Activated T-cell treated with anti-CD3 and anti-CD28 coated beads, Interleukin-2, amount 50 U/mL, for 72 hours (primary cell): ENCODE measurements around the gene SUPT7L. TPM values are rescaled to one million over a fixed set of nuclear protein-coding genes. Genes with fewer than 3 reads are reported as not detected.
"Not testable (repeated sequence)": the region's sequence is repeated elsewhere in the genome, so short reads cannot be mapped to it uniquely, and the experiment has no call there.

ENCODE experiments used
- ATAC-seq, 2 donors: fragments of 150-1000 bp; cut with Tn5 transposase; replicated peaks in 1 of 2; 2 replicates each; pipeline ENCODE4 v1.10.0; 2021; ENCODE audit warnings: moderate library complexity in 2 of 2, mild to moderate bottlenecking in 1 of 2
- DNase-seq, 2 donors: peaks; one replicate each; pipeline ENCODE4 v3.0.0; 2021 to 2022; ENCODE audit warnings: mixed read lengths in 1 of 2
- H3K27ac Mint-ChIP-seq: one replicate; pipeline ENCODE4 v1.8.0; 2022; ENCODE audit warnings: mild to moderate bottlenecking, moderate library complexity, mixed read lengths
- H3K27me3 Mint-ChIP-seq: one replicate; pipeline ENCODE4 v1.8.0; 2022; ENCODE audit warnings: low read depth, mixed read lengths
- H3K36me3 Mint-ChIP-seq, 2 donors: one replicate each; pipeline ENCODE4 v1.8.0; 2022; ENCODE audit warnings: mixed read lengths in 2 of 2, mild to moderate bottlenecking in 1 of 2; ENCODE audit not compliant: insufficient read depth in 2 of 2
- H3K4me1 Mint-ChIP-seq: one replicate; pipeline ENCODE4 v1.8.0; 2022; ENCODE audit warnings: low read depth, mixed read lengths
- H3K4me3 Mint-ChIP-seq, 2 donors: one replicate each; pipeline ENCODE4 v1.8.0; 2022; ENCODE audit warnings: mild to moderate bottlenecking in 2 of 2, mixed read lengths in 2 of 2, moderate library complexity in 2 of 2
- H3K9me3 Mint-ChIP-seq, 2 donors: one replicate each; pipeline ENCODE4 v1.8.0; 2022; ENCODE audit warnings: mixed read lengths in 2 of 2
- total RNA-seq, 2 donors: library from RNA; stranded (reverse); gene quantifications; one replicate each; pipeline ENCODE4 v1.2.3, GENCODE V29; 2022

SUPT7L gene
- total RNA-seq, 2 donors from 2014 or later: 45.0 to 48.9 TPM

- ATAC-seq: no peak
- no peak for DNase-seq
- Mint-ChIP-seq H3K4me1 (peaks cover 34% of the 10 kb centered on the region), H3K27me3 (no peaks in the 10 kb centered on the region), H3K9me3 (no peaks in the 10 kb centered on the region), H3K27ac (no peak overlapping the region), H3K36me3 (no peaks in the 10 kb centered on the region), H3K4me3 (peak overlapping the region in 1 of 2 donors; percentile 3)
Observed at GRCh38 chr2:27704342-27704876, 41.0 kb upstream of the SUPT7L start.

GRCh38 chr2:27703638-27704341, 40.4 kb upstream of the SUPT7L start:
- Mint-ChIP-seq H3K27me3 (no peaks in the 10 kb centered on the region), H3K27ac (no peak overlapping the region), H3K4me3 (peak overlapping the region; percentile 4 to 6), H3K4me1 (peaks cover 34% of the 10 kb centered on the region), H3K36me3 (no peaks in the 10 kb centered on the region), H3K9me3 (no peaks in the 10 kb centered on the region)
- DNase-seq (peak; percentile 83 to 90), ATAC-seq (peak; percentile 76 to 78)

GRCh38 chr2:27702302-27702701, 38.9 kb upstream of the SUPT7L start:
- Mint-ChIP-seq H3K9me3 (no peaks in the 10 kb centered on the region), H3K27me3 (no peaks in the 10 kb centered on the region), H3K36me3 (peaks cover 1 to 4% of the 10 kb centered on the region in 2 donors), H3K4me1 (peaks cover 44% of the 10 kb centered on the region), H3K4me3 (no peak overlapping the region), H3K27ac (no peak overlapping the region)
- DNase-seq (no peak), ATAC-seq (no peak)

- Mint-ChIP-seq H3K27me3 (no peaks in the 10 kb centered on the region), H3K27ac (no peak overlapping the region), H3K4me1 (peaks cover 47% of the 10 kb centered on the region), H3K4me3 (no peak overlapping the region), H3K9me3 (no peaks in the 10 kb centered on the region), H3K36me3 (peaks cover 1 to 4% of the 10 kb centered on the region in 2 donors)
- ATAC-seq (no peak), DNase-seq (no peak)
Observed at GRCh38 chr2:27701676-27702075, 38.3 kb upstream of the SUPT7L start.

- ATAC-seq: peak in 1 of 2 donors; percentile 62
- H3K27me3 Mint-ChIP-seq: no peaks in the 10 kb centered on the region
- H3K4me3 Mint-ChIP-seq: peak overlapping the region in 1 of 2 donors; percentile 47
- no peaks in the 10 kb centered on the region for H3K9me3 Mint-ChIP-seq
- H3K4me1 Mint-ChIP-seq: peaks cover 12% of the 10 kb centered on the region
- peaks cover 1 to 4% of the 10 kb centered on the region in 2 donors for H3K36me3 Mint-ChIP-seq
- H3K27ac Mint-ChIP-seq: peak overlapping the region; percentile 45
- DNase-seq: no peak
Observed at GRCh38 chr2:27697660-27698059, 34.2 kb upstream of the SUPT7L start.

GRCh38 chr2:27690052-27690451, 26.6 kb upstream of the SUPT7L start:
- DNase-seq (no peak), ATAC-seq (no peak)
- Mint-ChIP-seq H3K27me3 (no peaks in the 10 kb centered on the region), H3K36me3 (peaks cover 2 to 3% of the 10 kb centered on the region in 2 donors), H3K4me1 (peaks cover 4% of the 10 kb centered on the region), H3K9me3 (no peaks in the 10 kb centered on the region), H3K4me3 (no peak overlapping the region), H3K27ac (no peak overlapping the region)

- no peak overlapping the region for H3K4me3 Mint-ChIP-seq
Observed at GRCh38 chr2:27689424-27689823, 26.0 kb upstream of the SUPT7L start.

DNA sequence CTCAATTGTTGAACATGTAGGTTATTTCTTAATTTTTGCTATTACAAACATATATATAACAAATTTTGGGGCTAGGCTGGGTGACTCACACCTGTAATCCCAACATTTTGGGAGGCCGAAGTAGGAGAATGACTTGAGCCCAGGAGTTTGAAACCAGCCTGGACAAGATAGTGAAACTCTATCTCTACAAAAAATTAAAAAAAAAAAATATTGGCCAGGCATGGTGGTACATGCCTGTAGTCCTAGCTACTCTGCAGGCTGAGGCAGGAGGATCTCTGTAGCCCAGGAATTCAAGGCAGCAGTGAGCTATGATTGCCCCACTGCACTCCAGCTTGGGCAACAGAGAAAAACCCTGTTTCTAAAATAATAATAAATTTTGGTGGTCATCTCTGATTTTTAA, 23.8 kb upstream of the SUPT7L start:
- H3K27me3 Mint-ChIP-seq: no peaks in the 10 kb centered on the region
- peaks cover 26% of the 10 kb centered on the region for H3K4me1 Mint-ChIP-seq
- H3K36me3 Mint-ChIP-seq: peaks cover 6 to 12% of the 10 kb centered on the region in 2 donors
- no peak overlapping the region for H3K27ac Mint-ChIP-seq
- no peak for DNase-seq
- H3K4me3 Mint-ChIP-seq: no peak overlapping the region
- no peak for ATAC-seq
- no peaks in the 10 kb centered on the region for H3K9me3 Mint-ChIP-seq

More at GRCh38 chr2:27689424-27689823, 26.0 kb upstream of the SUPT7L start:
- no peak for ATAC-seq
- no peaks in the 10 kb centered on the region for H3K27me3 Mint-ChIP-seq
- no peak overlapping the region for H3K27ac Mint-ChIP-seq
- DNase-seq: no peak
- no peaks in the 10 kb centered on the region for H3K9me3 Mint-ChIP-seq
- H3K4me1 Mint-ChIP-seq: peaks cover 9% of the 10 kb centered on the region
- peaks cover 4 to 9% of the 10 kb centered on the region in 2 donors for H3K36me3 Mint-ChIP-seq

DNA sequence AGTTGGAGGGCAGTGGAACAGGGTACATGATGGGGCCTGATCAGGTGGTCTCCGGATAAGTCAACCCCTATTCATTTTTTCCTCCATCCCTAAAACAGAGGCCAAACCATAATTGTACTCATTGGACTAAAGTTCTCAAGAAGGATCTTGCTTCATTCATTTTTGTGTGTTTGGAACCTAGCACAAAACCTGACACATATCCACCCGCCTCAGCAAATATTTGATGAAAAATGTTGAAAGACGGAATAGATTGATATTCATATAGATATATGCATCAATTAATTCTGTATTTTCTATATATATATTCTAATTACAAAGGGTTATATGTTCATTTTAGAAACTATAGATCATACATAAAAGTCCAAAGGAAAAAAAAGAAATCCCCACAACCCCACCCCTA, 22.2 kb upstream of the SUPT7L start:
- ATAC-seq: no peak
- Mint-ChIP-seq H3K27ac (no peak overlapping the region), H3K36me3 (peaks cover 6 to 14% of the 10 kb centered on the region in 2 donors), H3K27me3 (no peaks in the 10 kb centered on the region), H3K4me1 (peaks cover 36% of the 10 kb centered on the region), H3K9me3 (no peaks in the 10 kb centered on the region), H3K4me3 (no peak overlapping the region)
- DNase-seq: no peak

GRCh38 chr2:27685006-27685405, 21.6 kb upstream of the SUPT7L start:
- DNase-seq, ATAC-seq, H3K27me3 Mint-ChIP-seq, H3K9me3 Mint-ChIP-seq: not testable (repeated sequence)
- peaks cover 6 to 14% of the 10 kb centered on the region in 2 donors for H3K36me3 Mint-ChIP-seq
- peaks cover 36% of the 10 kb centered on the region for H3K4me1 Mint-ChIP-seq
- H3K27ac Mint-ChIP-seq: peak overlapping the region; percentile 87
- peak overlapping the region in 1 of 2 donors; percentile 36 for H3K4me3 Mint-ChIP-seq

DNA sequence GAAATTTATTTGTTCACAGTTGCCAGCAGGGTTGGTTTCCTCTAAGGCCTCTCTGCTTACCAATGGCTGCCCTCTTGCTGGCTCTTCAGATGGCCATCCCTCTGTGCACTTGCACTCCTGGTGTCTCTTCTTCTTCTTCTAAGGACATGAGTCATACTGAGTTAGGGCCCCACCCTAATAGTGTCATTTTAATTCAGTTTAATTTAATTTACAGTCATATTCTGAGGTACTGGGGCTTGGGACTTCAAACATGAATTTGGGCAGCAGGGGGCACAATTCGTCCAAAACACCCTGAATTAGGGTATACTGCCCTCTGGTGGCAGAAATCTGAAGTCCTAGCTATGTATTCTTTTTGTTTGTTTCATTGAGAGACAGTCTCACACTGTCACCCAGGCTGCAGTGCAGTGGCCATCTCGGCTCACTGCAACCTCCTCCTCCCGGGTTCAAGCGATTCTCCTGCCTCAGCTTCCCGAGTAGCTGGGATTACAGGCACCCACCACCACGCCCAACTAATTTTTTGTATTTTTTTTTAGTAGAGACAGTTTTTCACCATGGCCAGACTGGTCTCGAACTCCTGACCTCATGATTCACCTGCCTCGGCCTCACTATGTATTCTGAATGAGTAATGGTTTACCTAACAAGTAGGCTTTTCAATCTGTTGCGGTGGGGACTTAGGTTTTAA, 20.1 kb upstream of the SUPT7L start:
- ATAC-seq (peak; percentile 58 to 66), DNase-seq (peak; percentile 87 to 91)
- H3K4me1 Mint-ChIP-seq: peaks cover 36% of the 10 kb centered on the region
- H3K9me3 Mint-ChIP-seq: no peaks in the 10 kb centered on the region
- H3K27me3 Mint-ChIP-seq: no peaks in the 10 kb centered on the region
- H3K27ac Mint-ChIP-seq: peak overlapping the region; percentile 92
- H3K4me3 Mint-ChIP-seq: peak overlapping the region; percentile 29 to 84
- peaks cover 4 to 17% of the 10 kb centered on the region in 2 donors for H3K36me3 Mint-ChIP-seq

- Mint-ChIP-seq H3K4me1 (peaks cover 36% of the 10 kb centered on the region), H3K4me3 (peak overlapping the region; percentile 52 to 84), H3K27ac (peak overlapping the region; percentile 92), H3K36me3 (peaks cover 5 to 20% of the 10 kb centered on the region in 2 donors)
- H3K9me3 Mint-ChIP-seq, H3K27me3 Mint-ChIP-seq, DNase-seq: not testable (repeated sequence)
- ATAC-seq: peak; percentile 81 to 85
Observed at GRCh38 chr2:27682334-27682771, 18.9 kb upstream of the SUPT7L start.

DNA sequence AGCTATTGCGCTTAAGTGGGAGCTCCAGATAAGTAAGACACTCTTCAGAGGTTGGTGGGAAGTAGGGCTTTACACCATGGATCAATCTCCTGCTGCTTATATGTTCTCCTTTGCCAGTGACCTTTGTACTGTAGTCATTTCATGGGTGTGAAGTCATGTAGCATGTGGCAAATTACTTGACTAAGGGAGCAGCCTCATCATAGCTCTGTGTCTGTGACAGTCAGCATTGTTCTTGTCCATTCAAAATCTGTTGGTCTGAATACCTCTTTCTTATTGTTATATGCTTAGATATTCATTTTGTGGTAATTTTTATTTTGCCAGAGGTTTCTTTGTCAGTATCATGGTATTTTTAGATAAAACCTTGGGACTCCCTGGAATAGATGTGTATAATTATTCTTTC, 18.4 kb upstream of the SUPT7L start:
- H3K4me3 Mint-ChIP-seq: peak overlapping the region; percentile 52 to 84
- H3K36me3 Mint-ChIP-seq: peaks cover 5 to 20% of the 10 kb centered on the region in 2 donors

More for the DNA sequence above, 18.4 kb upstream of the SUPT7L start:
- Mint-ChIP-seq H3K27me3 (no peaks in the 10 kb centered on the region), H3K4me1 (peaks cover 36% of the 10 kb centered on the region), H3K9me3 (no peaks in the 10 kb centered on the region), H3K27ac (peak overlapping the region; percentile 92)
- ATAC-seq (peak; percentile 73 to 85), DNase-seq (no peak)
